B cell (primary cell): ENCODE data around the gene TOMM70.

Experiments used
- CTCF ChIP-seq: fragments of 200-600 bp; IDR thresholded peaks from one replicate; pipeline ENCODE4 v1.8.0; 2022; ENCODE audit warnings: antibody characterized with exemption, mild to moderate bottlenecking
- EZH2 ChIP-seq: IDR thresholded peaks from 2 replicates; pipeline ENCODE4 v1.6.1; 2012; ENCODE audit warnings: borderline replicate concordance, low read depth, mild to moderate bottlenecking, moderate library complexity, low read length; ENCODE audit not compliant: insufficient read depth, poor library complexity, severe bottlenecking

GRCh38 chr3:100334488-100335351 lies 66.2 kb downstream of the TOMM70 start, which contains the start of gene NIT2:
- TF ChIP-seq CTCF = no peak
- no peak for TF ChIP-seq EZH2
